DND-41 (cell line): Measurements from ENCODE around the gene BLM.

Experiments
- CTCF ChIP-seq: IDR thresholded peaks from 2 replicates; pipeline ENCODE4 v1.5.1; 2012; ENCODE audit warnings: borderline replicate concordance, low read length, moderate library complexity, mild to moderate bottlenecking; ENCODE audit not compliant: poor library complexity, severe bottlenecking; ENCODE audit errors: extremely low read depth
- EZH2 ChIP-seq: IDR thresholded peaks from 3 replicates; pipeline ENCODE4 v1.6.1; 2012; ENCODE audit warnings: borderline replicate concordance, low read depth, mild to moderate bottlenecking, moderate library complexity, low read length, inconsistent platforms; ENCODE audit not compliant: severe bottlenecking

- TF ChIP-seq CTCF: no peak
- TF ChIP-seq EZH2: no peak
These were observed 32.9 kb upstream of the BLM start for GRCh38 chr15:90684281-90684680.
